Brain pericyte (primary cell): ENCODE results near the gene PPP1R14B.

Source experiments
- DNase-seq: peaks from one replicate; pipeline ENCODE4 v3.0.0-alpha.2; 2012; ENCODE audit warnings: low read depth, low spot score

The PPP1R14B gene, protein sequence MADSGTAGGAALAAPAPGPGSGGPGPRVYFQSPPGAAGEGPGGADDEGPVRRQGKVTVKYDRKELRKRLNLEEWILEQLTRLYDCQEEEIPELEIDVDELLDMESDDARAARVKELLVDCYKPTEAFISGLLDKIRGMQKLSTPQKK

DNA sequence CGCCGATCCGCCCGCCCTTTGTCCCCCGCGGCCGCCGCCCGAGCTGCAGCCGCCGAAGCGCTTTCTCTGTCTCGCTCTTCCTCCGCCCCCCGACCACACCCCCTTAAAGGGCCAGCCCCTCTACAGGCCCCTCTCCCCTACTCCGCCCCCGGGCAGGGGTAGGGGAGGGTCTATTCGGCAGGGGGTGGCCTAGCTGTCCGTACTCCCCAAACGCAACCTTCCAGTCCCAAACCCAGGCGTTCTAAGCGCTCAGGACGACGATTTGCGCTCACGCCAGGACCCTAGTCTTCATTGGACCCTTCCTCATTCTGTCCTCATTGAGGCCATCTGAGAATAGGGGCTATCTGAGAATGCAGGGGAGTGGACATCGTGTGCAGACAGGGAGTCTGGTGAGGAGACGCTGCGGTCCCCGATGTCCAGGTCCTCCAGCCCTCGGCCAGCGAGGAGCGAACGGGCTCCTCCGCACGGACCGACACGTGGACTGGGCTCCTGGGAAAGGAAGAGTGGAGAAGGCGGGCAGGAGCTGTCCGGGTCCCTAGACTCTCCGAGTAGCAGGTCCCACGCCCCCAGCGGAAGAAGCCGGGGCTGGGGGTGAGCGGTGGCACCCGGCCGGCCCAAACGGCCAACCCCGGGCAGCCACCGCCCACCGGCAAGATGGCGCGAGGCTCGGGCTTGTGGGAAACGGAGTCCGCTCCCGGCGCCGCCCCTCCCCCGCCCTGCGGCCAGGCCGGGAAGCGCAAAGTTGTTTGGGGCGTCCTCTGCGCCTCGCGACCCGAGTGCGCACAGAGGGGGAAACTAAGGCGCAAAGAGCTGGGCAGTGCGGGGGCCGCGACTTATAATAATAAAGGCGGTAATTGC, at the start of gene PPP1R14B:
Gene PPP1R14B, minus strand, starts transcription at position 73 of the 858 bp plus-strand sequence. CDS start 270 bp downstream, outside the sequence.
- DNase-seq, result peak; percentile 45

DNA sequence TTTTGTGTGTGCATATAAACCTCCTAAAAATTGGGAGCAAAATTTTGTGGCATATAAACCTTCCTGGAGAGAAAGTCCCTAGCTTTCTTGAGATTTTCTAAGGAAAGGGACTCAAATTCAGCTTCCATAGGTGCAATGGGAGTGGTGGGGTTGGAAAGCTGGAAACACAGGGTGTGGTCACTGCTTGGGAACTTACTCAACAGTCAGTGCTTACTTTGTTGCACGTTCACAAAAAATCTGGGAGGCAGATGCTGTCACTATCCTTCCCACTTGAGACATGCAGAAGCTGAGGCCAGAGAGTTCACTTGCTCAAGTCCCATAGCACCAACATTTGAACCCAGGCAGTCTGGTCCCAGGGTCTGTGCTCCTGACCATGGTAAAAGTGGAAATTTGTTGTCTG, 49.5 kb upstream of the PPP1R14B start:
- DNase-seq, result no peak

DNA sequence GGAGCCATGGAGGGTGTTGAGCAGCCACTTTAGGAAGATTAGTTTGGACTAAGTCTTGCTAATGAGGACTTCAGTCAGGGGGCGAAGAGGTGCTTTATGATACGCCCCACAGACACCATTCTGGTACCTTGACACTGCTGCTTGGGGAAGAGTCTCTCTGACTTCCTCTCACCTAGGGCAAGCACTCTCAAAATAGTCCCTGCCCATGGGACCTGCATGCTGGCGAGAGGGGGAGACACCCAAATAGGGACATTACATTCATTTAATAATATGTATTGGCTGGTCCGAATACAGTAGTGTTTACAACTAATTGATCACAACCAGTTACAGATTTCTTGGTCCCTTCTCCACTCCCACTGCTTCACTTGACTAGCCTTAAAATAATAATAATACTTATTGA, 49.0 kb upstream of the PPP1R14B start:
- DNase-seq, result no peak

DNA sequence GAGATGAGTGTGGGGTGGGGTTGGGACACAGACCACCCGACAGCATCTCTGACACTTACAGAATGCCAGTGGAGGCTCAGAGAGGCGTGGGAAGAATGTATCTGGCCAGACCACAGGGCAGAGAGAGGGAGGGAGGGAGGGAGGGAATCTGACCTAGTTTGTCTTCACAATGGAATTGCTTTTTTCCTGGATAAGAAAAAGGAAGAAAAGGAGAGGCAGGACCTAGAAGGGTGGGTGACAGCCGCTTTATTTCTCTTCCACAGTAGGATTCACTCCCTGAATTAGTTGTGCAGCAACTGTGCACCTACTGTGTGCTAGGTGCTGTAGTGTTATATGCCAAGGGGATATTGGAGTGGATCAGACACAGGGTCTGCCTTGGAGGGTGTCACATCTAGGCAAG, 48.0 kb upstream of the PPP1R14B start:
- no peak for DNase-seq

DNA sequence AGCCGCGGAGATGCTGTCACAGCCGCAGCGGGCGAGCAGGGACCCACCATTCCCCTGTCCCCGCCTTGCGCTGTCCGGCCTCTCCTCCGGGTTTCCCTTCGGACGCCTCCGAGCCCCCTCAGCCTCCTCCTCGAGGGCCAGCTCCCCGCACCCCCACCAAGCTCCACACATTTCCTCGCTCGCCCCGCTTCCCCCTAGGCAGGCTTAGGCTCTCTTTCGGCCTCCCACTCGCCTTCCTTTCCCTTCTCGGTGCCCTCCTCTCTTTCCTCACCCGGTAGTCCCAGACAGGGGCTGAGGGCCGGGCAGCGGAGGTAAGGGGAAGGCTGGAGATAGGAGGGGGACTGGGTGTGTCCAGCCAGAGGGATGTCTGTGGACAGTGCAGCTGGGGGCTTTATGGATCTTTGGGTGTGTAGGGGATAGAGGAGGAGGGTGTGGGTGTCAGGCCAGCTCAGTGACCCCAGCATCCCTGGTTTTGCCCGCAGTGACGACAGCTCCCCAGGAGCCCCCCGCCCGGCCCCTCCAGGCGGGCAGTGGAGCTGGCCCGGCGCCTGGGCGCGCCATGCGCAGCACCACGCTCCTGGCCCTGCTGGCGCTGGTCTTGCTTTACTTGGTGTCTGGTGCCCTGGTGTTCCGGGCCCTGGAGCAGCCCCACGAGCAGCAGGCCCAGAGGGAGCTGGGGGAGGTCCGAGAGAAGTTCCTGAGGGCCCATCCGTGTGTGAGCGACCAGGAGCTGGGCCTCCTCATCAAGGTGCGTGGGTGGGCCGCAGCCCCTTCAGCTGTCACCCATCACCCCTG, 45.9 kb upstream of the PPP1R14B start:
- DNase-seq, result no peak

DNA sequence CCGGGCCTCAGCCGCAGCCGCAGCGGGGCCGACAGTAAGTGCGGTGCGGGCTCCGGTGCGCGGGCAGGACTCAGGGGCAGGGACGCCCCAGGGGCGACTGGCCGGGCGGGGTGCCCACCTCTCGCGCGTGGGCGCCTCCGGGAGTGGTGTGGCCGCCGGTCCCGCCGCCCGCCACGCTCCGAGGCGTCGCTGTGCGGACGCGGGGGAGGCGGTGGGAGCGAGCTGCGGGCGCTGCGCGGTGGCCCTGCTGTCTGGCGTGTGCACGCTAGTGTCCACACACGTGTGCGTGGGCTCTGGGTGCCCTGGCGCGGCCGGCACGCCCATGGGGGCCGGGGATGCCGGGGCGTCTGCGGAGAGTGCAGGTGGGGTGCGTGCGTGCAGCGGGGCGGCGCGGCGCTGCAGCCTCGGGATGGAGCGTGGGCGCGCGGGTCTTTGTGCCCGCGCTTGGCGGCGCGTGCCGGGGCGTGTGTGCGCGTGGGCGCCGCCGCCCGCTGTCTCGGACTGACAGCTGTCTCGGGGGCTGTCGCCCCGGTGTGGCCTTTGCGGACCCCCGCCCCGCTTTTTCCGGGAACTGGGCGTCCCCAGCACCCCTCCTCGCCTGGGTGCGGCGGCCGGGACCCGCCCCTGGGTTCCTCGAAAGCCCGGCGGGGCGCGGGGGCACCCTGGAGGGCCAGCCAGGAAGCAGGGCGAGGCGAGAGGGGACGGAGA, 45.2 kb upstream of the PPP1R14B start:
- no peak for DNase-seq

DNA sequence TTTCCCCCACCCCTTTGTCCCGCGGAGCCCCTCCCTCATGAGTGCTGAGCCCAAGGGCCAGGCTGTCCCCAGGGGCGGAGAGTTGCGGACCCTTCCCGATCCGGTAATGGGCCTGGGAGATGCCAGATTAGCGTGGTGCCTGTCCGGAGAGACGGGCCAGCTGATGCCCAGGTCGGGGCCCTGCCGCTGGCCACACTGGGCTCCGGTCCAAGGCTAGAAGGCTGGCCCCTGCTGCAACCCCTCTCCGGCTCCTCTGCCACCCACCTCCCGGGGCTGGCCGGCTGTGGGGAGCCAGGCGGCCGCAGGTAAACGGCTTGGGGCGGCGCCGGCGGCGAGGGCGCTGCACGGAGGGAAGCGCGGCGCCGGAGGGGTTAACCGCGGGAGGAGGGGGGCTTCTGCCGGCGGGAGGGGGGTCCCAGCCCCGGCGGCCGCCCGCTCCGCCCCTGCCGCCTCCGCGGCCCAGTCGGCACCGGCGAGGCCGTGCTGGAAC, 44.6 kb upstream of the PPP1R14B start, which contains the start of gene KCNK4:
Gene KCNK4, plus strand, starts transcription at position 41 of the 490 bp plus-strand sequence. CDS start 1,717 bp downstream, outside the sequence.
- no peak for DNase-seq

DNA sequence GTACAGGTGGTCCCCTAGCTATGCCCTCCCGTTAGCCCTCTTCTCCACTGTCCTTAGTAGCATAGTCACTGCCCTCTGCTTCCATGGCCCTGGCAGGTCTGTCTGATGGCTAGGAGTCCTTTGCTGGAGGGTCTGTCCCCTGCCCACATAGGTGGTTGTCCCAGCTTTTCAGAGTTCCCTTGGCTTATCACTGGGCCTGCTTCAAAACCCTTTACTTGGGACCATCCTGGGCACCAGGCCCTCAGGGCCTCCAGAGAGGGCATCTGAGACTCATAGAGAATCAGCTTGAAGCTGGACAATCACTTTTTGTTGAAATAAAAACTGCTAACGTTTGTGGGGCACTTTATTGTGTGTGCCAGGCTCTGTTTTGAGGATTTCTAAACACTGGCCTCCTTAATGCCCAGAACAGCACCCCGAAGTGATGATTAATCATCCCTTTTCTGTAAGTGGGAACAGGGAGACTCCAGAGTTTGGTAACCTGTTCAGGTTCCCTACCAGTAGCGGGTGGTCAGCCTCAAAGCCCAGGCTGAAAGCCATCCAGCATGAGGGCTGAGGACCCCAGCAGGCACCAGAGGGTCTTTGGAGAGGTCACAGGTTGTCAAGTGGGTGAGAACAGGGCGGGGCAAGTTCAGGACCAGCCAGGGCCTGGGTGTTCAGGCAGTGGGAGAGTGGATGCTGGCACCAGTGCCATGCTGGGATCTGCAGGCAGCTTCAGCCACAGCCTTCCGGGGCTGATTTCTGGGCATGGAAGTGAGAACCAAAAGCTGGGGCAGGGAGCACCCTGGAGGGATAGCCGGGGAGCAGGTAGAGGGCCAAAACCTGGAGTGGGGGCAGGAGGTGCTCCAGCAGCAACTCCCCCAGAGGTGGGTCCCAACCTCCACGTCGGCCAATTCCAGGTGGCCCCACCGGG, 43.9 kb upstream of the PPP1R14B start:
- DNase-seq, result no peak

DNA sequence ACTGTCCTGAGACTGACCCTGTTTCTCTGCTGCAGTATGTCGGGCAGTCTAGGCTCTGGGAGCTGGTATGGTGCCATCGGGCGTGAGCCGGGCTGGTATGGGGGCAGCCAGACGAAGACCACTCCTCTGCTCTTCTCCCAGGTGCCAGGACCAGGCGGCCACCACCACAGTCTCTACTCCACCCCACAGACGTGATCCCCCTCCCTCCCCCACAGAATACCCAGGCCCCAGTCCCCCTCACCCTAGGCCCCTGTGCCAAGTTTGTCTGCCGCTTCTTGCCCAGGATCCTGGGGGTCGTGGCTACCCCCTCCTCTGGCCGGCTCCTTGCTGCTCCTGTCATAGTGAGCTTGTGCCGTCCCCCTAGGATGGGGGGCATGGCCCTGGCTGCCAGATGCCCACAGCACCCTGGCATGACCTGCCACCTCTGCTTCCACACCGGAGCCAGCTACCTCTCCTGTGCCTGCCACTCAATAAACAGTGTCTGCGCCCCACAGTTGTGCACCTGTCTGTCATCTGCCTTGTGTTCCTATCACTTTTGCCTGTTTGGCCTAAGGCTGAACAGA, 42.3 kb upstream of the PPP1R14B start:
- DNase-seq, result no peak

DNA sequence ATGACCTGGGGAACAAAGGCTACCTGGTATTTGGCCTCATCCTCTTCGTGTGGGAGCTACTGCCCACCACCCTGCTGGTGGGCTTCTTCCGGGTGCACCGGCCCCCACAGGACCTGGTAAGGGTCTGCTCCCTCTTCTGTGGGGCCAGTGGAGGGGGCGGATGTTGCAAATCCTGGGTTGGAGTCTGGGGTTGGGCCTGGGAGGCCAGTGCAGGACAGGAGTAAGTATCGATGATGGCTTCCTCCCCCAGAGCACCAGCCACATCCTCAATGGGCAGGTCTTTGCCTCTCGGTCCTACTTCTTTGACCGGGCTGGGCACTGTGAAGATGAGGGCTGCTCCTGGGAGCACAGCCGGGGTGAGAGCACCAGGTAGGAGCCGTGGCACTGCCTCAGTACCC, 41.6 kb upstream of the PPP1R14B start:
- no peak for DNase-seq

DNA sequence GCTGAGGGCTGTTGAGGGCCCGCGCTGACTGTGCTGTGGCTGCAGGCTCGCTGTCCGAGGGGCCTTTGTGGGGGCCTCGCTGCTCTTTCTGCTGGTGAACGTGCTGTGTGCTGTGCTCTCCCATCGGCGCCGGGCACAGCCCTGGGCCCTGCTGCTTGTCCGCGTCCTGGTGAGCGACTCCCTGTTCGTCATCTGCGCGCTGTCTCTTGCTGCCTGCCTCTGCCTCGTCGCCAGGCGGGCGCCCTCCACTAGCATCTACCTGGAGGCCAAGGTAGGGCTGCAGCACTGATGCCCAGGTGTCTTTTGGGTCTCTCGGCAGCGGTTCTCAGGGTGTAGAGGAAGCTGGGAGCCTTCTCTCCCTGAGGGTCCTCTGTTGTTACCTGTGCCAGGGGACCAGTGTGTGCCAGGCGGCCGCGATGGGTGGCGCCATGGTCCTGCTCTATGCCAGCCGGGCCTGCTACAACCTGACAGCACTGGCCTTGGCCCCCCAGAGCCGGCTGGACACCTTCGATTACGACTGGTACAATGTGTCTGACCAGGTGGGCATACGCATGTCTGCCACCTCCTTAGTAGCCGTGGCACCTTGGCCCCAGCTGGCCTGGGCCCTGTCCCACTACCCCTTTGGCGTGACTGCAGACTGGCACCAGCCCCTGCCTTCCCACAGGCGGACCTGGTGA, 41.1 kb upstream of the PPP1R14B start:
- DNase-seq, result no peak

DNA sequence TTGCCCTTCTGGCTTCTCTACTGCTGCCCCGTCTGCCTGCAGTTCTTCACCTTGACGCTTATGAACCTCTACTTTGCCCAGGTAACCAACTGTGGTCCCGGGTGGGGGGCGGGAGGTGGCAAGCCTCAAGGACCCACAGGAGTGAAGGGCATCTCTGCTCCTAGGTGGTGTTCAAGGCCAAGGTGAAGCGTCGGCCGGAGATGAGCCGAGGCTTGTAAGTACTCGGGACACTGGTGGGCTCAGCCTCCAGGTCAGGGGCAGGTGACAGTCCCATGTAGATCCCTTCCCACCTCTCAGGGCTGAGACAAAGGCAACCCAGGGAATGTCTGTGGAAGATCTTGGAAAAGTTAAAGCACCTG, 40.0 kb upstream of the PPP1R14B start:
- no peak for DNase-seq

DNA sequence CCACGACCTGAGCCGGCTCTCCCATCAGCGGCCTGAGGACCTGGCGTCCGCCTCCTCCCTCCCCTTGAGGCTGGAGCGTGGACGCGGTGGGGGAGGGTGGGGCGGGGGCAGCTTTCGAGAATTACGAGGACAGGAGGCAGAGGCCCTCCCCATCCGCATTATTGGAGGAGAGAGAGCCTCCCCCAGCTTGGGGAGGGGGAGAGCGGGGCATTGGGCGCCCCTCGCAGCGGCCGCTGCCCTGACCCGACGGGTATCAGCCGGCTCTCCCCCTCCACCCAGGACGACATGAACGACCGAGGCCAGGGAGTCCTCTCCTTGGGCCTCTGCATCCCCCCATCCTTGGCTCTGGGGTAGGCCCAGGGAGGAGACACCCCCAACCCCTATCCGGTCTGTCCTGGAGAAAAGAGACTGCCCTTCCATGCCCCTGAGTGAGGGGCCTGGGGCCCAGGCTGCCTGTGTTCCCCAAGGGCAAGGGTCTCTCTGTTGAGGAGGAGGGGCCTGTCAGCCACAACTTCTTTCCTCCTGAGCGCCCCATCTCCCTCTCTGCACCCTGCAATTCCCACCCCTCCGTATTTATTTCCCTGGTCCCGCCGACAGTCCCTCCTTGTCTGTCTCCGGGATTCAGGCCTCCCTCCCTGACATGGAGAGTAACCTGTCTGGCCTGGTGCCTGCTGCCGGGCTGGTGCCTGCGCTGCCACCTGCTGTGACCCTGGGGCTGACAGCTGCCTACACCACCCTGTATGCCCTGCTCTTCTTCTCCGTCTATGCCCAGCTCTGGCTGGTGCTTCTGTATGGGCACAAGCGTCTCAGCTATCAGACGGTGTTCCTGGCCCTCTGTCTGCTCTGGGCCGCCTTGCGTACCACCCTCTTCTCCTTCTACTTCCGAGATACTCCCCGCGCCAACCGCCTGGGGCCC, 39.4 kb upstream of the PPP1R14B start:
- DNase-seq, result no peak

DNA sequence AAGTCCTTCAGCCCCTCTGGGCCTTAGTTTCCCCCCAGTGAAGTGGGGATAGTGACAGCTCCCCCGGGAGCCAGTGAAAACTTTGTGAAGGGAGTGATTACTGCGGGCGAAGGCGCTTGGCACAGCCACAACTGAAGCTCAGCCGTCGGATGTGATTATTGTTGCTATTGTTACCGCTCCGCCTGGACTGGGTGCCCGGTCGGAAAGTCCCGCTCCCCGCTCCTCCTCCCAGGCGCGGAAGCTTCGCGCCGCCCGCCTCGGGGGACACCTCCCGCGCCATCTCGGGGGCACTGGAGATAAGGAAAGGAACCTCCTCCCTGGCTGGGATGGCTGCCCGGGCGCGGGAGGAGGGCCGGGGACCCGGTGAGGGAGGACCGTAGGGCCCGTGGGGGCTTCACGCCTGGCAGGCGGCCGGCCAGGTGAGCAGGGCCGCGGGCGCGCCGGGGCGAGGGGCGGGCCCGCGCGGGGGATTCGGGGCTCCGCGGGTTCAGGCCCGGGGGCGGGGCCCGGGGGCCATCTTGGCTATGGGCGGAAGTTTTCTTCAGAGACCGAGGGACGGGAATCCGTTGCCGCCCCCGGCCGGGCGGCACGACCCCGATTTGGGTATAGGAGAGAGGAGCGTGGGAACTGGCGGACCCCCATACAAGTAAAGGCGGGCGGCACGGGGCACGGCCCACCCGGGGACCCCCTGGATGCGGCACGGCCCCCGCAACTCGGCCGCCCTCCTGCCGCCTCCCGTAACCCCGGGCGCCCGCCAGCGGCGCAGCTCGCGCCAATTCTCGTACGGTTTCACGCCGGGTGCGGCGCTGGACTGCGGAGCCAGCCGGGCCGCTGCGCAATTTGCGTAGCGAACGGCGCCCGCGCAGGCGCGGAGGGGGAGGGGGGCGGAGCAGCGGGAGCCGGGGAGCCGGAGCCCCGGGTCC, 38.5 kb upstream of the PPP1R14B start, which contains the start of gene GPR137:
Gene GPR137, plus strand, starts transcription at position 887 of the 923 bp plus-strand sequence. CDS start 677 bp downstream, outside the sequence.
- DNase-seq, result no peak

DNA sequence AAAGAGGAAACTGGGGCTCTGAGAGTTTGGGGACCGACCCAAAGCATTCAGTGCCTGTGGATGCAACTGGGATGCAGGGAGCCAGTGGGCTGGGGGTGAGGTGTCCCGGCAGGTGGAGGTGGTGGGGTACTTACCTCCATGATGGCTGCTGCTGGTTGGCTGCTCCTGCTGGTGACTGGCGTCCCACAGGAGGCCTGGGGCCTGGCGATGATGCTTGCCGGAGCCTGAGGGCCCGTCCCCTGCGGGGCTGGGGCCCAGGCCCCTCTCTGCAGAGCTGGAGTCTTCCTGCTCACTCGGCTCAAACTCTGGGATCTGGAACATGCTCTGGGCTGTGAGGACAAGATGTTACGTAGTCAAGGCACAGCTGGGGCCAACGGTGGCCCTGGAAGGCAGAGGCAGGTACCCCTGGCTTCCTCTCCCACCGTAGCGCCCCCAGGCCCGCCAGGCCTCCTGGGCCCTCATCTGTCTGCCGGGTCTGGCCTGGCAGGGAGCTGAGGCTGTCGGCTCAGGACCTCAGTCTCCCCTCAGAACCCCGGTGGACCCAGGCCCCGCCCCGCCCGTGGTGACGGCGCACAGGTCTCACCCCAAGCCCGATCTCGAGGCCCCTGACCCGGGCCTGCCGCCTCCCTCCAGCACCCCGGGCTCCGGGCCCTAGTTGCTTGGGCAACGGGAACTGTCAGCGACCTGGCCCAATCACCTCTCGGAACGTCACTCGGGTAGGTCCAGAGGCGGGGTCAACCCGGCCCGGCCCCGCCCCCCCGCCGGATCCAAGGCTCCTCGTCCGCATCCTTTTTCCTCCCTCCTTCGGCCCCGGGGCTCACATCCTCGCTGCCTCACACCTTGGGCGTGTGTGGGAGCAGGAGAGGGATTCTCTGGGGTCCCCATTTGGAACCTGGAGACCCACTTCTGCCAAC, 37.6 kb upstream of the PPP1R14B start, which contains the start of gene BAD:
Gene BAD, minus strand, starts transcription at position 618 of the 914 bp plus-strand sequence. Its CDS starts 297 bp downstream, at position 321.
- peak; percentile 65 for DNase-seq

DNA sequence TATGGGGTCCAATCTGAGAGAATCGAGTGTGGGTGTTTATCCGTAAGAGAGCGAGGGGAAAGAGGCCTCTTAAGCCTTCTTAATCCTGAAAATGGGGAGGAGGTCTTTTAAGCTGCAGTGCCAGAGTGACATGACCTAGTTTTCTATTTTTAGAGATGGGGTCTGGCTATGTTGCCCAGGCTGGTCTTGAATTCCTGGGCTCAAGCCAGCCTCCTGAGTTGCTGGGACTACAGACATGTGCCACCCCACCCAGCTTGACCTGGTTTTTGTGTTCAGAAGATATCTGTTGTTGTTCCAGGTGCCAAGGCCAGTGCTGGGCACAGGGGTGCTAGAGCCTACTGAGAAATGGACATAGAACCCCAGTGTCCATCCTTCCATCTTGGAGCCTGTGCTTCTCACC, 36.3 kb upstream of the PPP1R14B start:
- DNase-seq, result no peak
